HEK293 (cell line): ENCODE results near the gene CAD.

ENCODE experiments used
- CTCF ChIP-seq: fragments of 450-650 bp; formaldehyde crosslinking; IDR thresholded peaks from 2 replicates; pipeline ENCODE4 v1.5.1; 2016; ENCODE audit warnings: missing biosample characterization, missing genetic modification characterization
- GLI2 ChIP-seq: fragments of 450-650 bp; formaldehyde crosslinking; IDR thresholded peaks from 2 replicates; pipeline ENCODE4; 2017; ENCODE audit warnings: missing biosample characterization, missing genetic modification characterization, low read depth, borderline replicate concordance
- GLIS2 ChIP-seq: fragments of 450-650 bp; formaldehyde crosslinking; IDR thresholded peaks from 2 replicates; pipeline ENCODE4 v1.5.1; 2016; ENCODE audit warnings: missing biosample characterization, missing genetic modification characterization
- KLF7 ChIP-seq: fragments of 450-650 bp; formaldehyde crosslinking; IDR thresholded peaks from 2 replicates; pipeline ENCODE4 v1.5.1; 2016; ENCODE audit warnings: missing biosample characterization, missing genetic modification characterization, borderline replicate concordance
- KLF9 ChIP-seq: fragments of 450-650 bp; formaldehyde crosslinking; IDR thresholded peaks from 2 replicates; pipeline ENCODE4 v1.5.1; 2016; ENCODE audit warnings: missing biosample characterization, missing genetic modification characterization, low read depth
- PATZ1 ChIP-seq: fragments of 450-650 bp; formaldehyde crosslinking; IDR thresholded peaks from 2 replicates; pipeline ENCODE4 v1.5.1; 2016; ENCODE audit warnings: missing biosample characterization, missing genetic modification characterization
- SP7 ChIP-seq: fragments of 450-650 bp; formaldehyde crosslinking; IDR thresholded peaks from 2 replicates; pipeline ENCODE4 v1.5.1; 2016; ENCODE audit warnings: missing biosample characterization, missing genetic modification characterization
- ZBTB17 ChIP-seq: fragments of 450-650 bp; formaldehyde crosslinking; IDR thresholded peaks from 2 replicates; pipeline ENCODE4 v1.5.1; 2016; ENCODE audit warnings: missing biosample characterization, missing genetic modification characterization
- ZBTB8A ChIP-seq: fragments of 450-650 bp; formaldehyde crosslinking; IDR thresholded peaks from 2 replicates; pipeline ENCODE4 v1.5.1; 2016; ENCODE audit warnings: missing biosample characterization, missing genetic modification characterization
- ZNF202 ChIP-seq: fragments of 450-650 bp; formaldehyde crosslinking; IDR thresholded peaks from 2 replicates; pipeline ENCODE4 v1.5.1; 2016; ENCODE audit warnings: missing biosample characterization, missing genetic modification characterization, borderline replicate concordance
- ZNF335 ChIP-seq: fragments of 450-650 bp; formaldehyde crosslinking; conservative IDR thresholded peaks from 2 replicates; pipeline ENCODE4 v1.5.1; 2016; ENCODE audit warnings: missing biosample characterization, missing genetic modification characterization
- ZNF350 ChIP-seq: fragments of 450-650 bp; formaldehyde crosslinking; IDR thresholded peaks from 2 replicates; pipeline ENCODE4 v1.5.0; 2017; ENCODE audit warnings: missing biosample characterization, mild to moderate bottlenecking, missing genetic modification characterization
- ZNF510 ChIP-seq: fragments of 450-650 bp; formaldehyde crosslinking; IDR thresholded peaks from 2 replicates; pipeline ENCODE4 v1.5.1; 2018; ENCODE audit warnings: mild to moderate bottlenecking, missing genetic modification characterization, missing biosample characterization; ENCODE audit not compliant: insufficient replicate concordance
- ZNF514 ChIP-seq: fragments of 450-650 bp; formaldehyde crosslinking; IDR thresholded peaks from 2 replicates; pipeline ENCODE4 v1.5.1; 2016; ENCODE audit warnings: missing biosample characterization, missing genetic modification characterization
- ZNF600 ChIP-seq: fragments of 450-650 bp; formaldehyde crosslinking; IDR thresholded peaks from 2 replicates; pipeline ENCODE4 v1.5.1; 2016; ENCODE audit warnings: missing biosample characterization, missing genetic modification characterization
- ZNF621 ChIP-seq: fragments of 450-650 bp; formaldehyde crosslinking; IDR thresholded peaks from 2 replicates; pipeline ENCODE4 v1.5.1; 2017; ENCODE audit warnings: missing biosample characterization, missing genetic modification characterization
- ZNF677 ChIP-seq: fragments of 450-650 bp; IDR thresholded peaks from 2 replicates; pipeline ENCODE4 v1.5.0; 2018; ENCODE audit warnings: missing biosample characterization, mild to moderate bottlenecking, missing genetic modification characterization, moderate library complexity
- ZNF76 ChIP-seq: fragments of 450-650 bp; formaldehyde crosslinking; IDR thresholded peaks from 2 replicates; pipeline ENCODE4; 2016; ENCODE audit warnings: low read depth, missing biosample characterization, missing genetic modification characterization, borderline replicate concordance
- ZXDB ChIP-seq: fragments of 450-650 bp; formaldehyde crosslinking; IDR thresholded peaks from 2 replicates; pipeline ENCODE4 v1.5.1; 2016; ENCODE audit warnings: missing biosample characterization, missing genetic modification characterization
- TF ChIP-seq, protein P1 (sequence below): fragments of 450-650 bp; formaldehyde crosslinking; IDR thresholded peaks from 2 replicates; pipeline ENCODE4; 2016; ENCODE audit warnings: missing biosample characterization, missing genetic modification characterization
- TF ChIP-seq, protein P2 (sequence below): fragments of 450-650 bp; formaldehyde crosslinking; IDR thresholded peaks from 2 replicates; pipeline ENCODE4 v1.5.1; 2017; ENCODE audit warnings: missing biosample characterization, missing genetic modification characterization
- TF ChIP-seq, protein P3 (sequence below): fragments of 450-650 bp; formaldehyde crosslinking; IDR thresholded peaks from 2 replicates; pipeline ENCODE4 v1.5.1; 2016; ENCODE audit warnings: missing biosample characterization, missing genetic modification characterization
- TF ChIP-seq, protein P4 (sequence below): fragments of 450-650 bp; formaldehyde crosslinking; IDR thresholded peaks from 2 replicates; pipeline ENCODE4 v1.5.1; 2016; ENCODE audit warnings: missing biosample characterization, missing genetic modification characterization, low read depth
- TF ChIP-seq, protein P5 (sequence below): fragments of 450-650 bp; formaldehyde crosslinking; IDR thresholded peaks from 2 replicates; pipeline ENCODE4 v1.5.1; 2017; ENCODE audit warnings: missing biosample characterization, missing genetic modification characterization
- TF ChIP-seq, protein P6 (sequence below): fragments of 450-650 bp; formaldehyde crosslinking; optimal IDR thresholded peaks from 2 replicates; pipeline ENCODE3; 2016; ENCODE audit warnings: missing biosample characterization, mild to moderate bottlenecking, missing genetic modification characterization

The CAD gene

GRCh38 chr2:27264253-27264752 is 47.1 kb downstream of the CAD start (continued):
- TF ChIP-seq ZNF350 (tag by site-specific recombination) (no peak), GLI2 (no peak), ZNF621 (tag by site-specific recombination) (no peak), ZNF510 (tag by site-specific recombination) (no peak), ZXDB (tag by site-specific recombination) (peak; percentile 37), ZNF514 (tag by site-specific recombination) (no peak), ZNF202 (tag by site-specific recombination) (no peak), ZNF335 (tag by site-specific recombination) (0 out of 2 replicates have a peak, but pooled peaks have one; percentile 16), KLF9 (tag by site-specific recombination) (0 out of 2 replicates have a peak, but pooled peaks have one; percentile 3), CTCF (tag by site-specific recombination) (no peak), SP7 (tag by site-specific recombination) (peak; percentile 33; the same call in 1 of the 2 replicates), ZBTB17 (tag by site-specific recombination) (peak; percentile 52; the same call in 1 of the 2 replicates), KLF7 (tag by site-specific recombination) (no peak), ZBTB8A (tag by site-specific recombination) (peak; percentile 40; the same call in 1 of the 2 replicates), PATZ1 (peak; percentile 48; the same call in 1 of the 2 replicates), ZNF677 (tag by site-specific recombination) (no peak), ZNF76 (tag by site-specific recombination) (peak; percentile 36; the same call in 1 of the 2 replicates), GLIS2 (tag by site-specific recombination) (peak; percentile 40; the same call in 1 of the 2 replicates), ZNF600 (tag by site-specific recombination) (peak; percentile 84)
- TF ChIP-seq, protein P1, sequence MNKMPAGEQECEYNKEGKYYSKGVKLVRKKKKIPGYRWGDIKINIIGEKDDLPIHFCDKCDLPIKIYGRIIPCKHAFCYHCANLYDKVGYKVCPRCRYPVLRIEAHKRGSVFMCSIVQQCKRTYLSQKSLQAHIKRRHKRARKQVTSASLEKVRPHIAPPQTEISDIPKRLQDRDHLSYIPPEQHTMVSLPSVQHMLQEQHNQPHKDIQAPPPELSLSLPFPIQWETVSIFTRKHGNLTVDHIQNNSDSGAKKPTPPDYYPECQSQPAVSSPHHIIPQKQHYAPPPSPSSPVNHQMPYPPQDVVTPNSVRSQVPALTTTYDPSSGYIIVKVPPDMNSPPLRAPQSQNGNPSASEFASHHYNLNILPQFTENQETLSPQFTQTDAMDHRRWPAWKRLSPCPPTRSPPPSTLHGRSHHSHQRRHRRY: no peak
- TF ChIP-seq, protein P2, sequence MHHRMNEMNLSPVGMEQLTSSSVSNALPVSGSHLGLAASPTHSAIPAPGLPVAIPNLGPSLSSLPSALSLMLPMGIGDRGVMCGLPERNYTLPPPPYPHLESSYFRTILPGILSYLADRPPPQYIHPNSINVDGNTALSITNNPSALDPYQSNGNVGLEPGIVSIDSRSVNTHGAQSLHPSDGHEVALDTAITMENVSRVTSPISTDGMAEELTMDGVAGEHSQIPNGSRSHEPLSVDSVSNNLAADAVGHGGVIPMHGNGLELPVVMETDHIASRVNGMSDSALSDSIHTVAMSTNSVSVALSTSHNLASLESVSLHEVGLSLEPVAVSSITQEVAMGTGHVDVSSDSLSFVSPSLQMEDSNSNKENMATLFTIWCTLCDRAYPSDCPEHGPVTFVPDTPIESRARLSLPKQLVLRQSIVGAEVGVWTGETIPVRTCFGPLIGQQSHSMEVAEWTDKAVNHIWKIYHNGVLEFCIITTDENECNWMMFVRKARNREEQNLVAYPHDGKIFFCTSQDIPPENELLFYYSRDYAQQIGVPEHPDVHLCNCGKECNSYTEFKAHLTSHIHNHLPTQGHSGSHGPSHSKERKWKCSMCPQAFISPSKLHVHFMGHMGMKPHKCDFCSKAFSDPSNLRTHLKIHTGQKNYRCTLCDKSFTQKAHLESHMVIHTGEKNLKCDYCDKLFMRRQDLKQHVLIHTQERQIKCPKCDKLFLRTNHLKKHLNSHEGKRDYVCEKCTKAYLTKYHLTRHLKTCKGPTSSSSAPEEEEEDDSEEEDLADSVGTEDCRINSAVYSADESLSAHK (tag by site-specific recombination): no peak
- TF ChIP-seq, protein P3, sequence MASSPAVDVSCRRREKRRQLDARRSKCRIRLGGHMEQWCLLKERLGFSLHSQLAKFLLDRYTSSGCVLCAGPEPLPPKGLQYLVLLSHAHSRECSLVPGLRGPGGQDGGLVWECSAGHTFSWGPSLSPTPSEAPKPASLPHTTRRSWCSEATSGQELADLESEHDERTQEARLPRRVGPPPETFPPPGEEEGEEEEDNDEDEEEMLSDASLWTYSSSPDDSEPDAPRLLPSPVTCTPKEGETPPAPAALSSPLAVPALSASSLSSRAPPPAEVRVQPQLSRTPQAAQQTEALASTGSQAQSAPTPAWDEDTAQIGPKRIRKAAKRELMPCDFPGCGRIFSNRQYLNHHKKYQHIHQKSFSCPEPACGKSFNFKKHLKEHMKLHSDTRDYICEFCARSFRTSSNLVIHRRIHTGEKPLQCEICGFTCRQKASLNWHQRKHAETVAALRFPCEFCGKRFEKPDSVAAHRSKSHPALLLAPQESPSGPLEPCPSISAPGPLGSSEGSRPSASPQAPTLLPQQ (tag by site-specific recombination): no peak; the same call in 1 of the 2 replicates
- TF ChIP-seq, protein P4, sequence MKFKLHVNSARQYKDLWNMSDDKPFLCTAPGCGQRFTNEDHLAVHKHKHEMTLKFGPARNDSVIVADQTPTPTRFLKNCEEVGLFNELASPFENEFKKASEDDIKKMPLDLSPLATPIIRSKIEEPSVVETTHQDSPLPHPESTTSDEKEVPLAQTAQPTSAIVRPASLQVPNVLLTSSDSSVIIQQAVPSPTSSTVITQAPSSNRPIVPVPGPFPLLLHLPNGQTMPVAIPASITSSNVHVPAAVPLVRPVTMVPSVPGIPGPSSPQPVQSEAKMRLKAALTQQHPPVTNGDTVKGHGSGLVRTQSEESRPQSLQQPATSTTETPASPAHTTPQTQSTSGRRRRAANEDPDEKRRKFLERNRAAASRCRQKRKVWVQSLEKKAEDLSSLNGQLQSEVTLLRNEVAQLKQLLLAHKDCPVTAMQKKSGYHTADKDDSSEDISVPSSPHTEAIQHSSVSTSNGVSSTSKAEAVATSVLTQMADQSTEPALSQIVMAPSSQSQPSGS: no peak
- TF ChIP-seq, protein P5, sequence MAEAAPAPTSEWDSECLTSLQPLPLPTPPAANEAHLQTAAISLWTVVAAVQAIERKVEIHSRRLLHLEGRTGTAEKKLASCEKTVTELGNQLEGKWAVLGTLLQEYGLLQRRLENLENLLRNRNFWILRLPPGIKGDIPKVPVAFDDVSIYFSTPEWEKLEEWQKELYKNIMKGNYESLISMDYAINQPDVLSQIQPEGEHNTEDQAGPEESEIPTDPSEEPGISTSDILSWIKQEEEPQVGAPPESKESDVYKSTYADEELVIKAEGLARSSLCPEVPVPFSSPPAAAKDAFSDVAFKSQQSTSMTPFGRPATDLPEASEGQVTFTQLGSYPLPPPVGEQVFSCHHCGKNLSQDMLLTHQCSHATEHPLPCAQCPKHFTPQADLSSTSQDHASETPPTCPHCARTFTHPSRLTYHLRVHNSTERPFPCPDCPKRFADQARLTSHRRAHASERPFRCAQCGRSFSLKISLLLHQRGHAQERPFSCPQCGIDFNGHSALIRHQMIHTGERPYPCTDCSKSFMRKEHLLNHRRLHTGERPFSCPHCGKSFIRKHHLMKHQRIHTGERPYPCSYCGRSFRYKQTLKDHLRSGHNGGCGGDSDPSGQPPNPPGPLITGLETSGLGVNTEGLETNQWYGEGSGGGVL (tag by site-specific recombination): peak; percentile 59
- TF ChIP-seq, protein P6, sequence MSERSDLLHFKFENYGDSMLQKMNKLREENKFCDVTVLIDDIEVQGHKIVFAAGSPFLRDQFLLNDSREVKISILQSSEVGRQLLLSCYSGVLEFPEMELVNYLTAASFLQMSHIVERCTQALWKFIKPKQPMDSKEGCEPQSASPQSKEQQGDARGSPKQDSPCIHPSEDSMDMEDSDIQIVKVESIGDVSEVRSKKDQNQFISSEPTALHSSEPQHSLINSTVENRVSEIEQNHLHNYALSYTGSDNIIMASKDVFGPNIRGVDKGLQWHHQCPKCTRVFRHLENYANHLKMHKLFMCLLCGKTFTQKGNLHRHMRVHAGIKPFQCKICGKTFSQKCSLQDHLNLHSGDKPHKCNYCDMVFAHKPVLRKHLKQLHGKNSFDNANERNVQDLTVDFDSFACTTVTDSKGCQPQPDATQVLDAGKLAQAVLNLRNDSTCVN (tag by site-specific recombination): peak; percentile 81
